ENCODE data around the gene AJAP1.

AJAP1 gene

DNA sequence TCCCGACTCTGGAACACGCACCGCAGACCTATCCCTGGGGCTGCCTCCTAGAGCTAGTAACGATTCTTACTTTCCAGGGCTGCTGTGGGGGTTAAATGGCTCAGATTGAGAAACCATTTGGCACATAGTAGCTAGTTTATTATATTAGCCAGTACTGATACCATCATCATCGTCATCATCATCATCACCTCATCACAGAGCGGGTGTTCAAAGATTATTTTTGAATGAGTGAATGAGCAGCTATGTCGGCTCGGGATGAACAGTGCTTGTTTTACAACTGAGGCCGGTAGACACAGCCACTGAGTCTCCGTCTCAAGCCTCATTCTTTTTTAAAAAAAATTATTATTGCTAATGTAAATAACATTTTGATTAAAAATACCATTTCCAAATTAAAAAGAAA lies 13.5 kb upstream of the AJAP1 start:
- Histone ChIP-seq H3K4me2 (ENCODE audit: low read length) (no peak overlapping the region), H3K27me3 (ENCODE audit: low read depth, low read length) (no peaks in the 10 kb centered on the region), H3K79me2 (ENCODE audit: low read length) (no peaks in the 10 kb centered on the region), H3K4me3 (ENCODE audit: low read length) (no peak overlapping the region), H3K27ac (ENCODE audit: low read length) (no peak overlapping the region), H3K36me3 (replicated peaks; ENCODE audit: low read depth, low read length) (no peaks in the 10 kb centered on the region), H3K9ac (ENCODE audit: low read length) (no peak overlapping the region), H3K4me1 (ENCODE audit: low read length) (peaks cover 11% of the 10 kb centered on the region), H4K20me1 (ENCODE audit: insufficient read depth, low read length) (no peaks in the 10 kb centered on the region), H2AFZ (ENCODE audit: low read depth, low read length) (no peak overlapping the region), H3K9me3 (ENCODE audit: insufficient read depth, low read length) (no peaks in the 10 kb centered on the region)
- TF ChIP-seq EZH2phosphoT487 (IDR thresholded peaks at IDR 0.05; ENCODE audit: low read depth), result no peak
- TF ChIP-seq, protein P1, sequence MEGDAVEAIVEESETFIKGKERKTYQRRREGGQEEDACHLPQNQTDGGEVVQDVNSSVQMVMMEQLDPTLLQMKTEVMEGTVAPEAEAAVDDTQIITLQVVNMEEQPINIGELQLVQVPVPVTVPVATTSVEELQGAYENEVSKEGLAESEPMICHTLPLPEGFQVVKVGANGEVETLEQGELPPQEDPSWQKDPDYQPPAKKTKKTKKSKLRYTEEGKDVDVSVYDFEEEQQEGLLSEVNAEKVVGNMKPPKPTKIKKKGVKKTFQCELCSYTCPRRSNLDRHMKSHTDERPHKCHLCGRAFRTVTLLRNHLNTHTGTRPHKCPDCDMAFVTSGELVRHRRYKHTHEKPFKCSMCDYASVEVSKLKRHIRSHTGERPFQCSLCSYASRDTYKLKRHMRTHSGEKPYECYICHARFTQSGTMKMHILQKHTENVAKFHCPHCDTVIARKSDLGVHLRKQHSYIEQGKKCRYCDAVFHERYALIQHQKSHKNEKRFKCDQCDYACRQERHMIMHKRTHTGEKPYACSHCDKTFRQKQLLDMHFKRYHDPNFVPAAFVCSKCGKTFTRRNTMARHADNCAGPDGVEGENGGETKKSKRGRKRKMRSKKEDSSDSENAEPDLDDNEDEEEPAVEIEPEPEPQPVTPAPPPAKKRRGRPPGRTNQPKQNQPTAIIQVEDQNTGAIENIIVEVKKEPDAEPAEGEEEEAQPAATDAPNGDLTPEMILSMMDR (IDR thresholded peaks at IDR 0.05; ENCODE audit: low read depth, low read length), result no peak

DNA sequence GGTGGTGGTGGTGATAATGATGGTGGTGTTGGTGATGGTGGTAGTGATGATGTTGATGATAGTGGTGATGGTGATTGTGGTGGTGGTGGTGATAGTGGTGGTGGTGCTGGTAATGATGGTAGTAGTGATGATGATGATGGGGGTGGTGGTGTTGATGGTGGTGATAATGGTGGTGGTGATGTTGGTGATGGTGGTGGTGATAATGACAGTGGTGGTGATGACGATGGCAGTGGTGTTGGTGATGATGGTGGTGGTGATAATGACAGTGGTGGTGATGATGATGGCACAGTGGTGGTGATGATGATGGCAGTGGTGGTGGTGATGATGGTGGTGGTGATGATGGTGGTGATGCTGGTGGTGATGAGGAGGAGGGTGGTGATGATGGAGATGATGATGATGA lies 7.0 kb upstream of the AJAP1 start:
- Histone ChIP-seq H3K79me2 (ENCODE audit: low read length) (no peaks in the 10 kb centered on the region), H3K4me2 (ENCODE audit: low read length) (no peak overlapping the region), H3K9ac (ENCODE audit: low read length) (no peak overlapping the region), H3K9me3 (ENCODE audit: insufficient read depth, low read length) (no peaks in the 10 kb centered on the region), H2AFZ (ENCODE audit: low read depth, low read length) (no peak overlapping the region), H3K4me1 (ENCODE audit: low read length) (peaks cover 25% of the 10 kb centered on the region), H3K27ac (ENCODE audit: low read length) (no peak overlapping the region), H3K36me3 (replicated peaks; ENCODE audit: low read depth, low read length) (no peaks in the 10 kb centered on the region), H3K4me3 (ENCODE audit: low read length) (no peak overlapping the region), H4K20me1 (ENCODE audit: insufficient read depth, low read length) (no peaks in the 10 kb centered on the region), H3K27me3 (ENCODE audit: low read depth, low read length) (no peaks in the 10 kb centered on the region)
- TF ChIP-seq, protein P1 (IDR thresholded peaks at IDR 0.05; ENCODE audit: low read depth, low read length), result no peak
- TF ChIP-seq EZH2phosphoT487 (IDR thresholded peaks at IDR 0.05; ENCODE audit: low read depth), result no peak

DNA sequence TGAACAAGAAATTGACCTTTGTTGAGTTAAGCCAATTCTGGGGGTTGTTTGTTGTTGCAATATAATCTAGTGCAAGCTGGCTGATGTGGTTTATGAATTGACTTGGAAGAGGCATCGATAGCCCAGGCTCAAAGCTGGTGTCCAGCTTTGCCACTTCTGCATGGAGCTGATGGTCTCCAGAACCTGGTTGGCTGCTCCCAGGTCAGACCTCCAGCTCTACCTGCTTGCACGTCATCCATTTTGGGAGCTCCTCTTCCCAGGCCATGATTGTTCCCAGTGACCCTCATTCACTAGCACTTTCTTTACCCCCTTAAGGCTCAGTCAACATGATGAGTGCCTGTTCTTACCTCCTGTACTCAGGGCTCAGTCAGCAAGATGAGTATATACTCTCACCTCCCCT lies 5.8 kb upstream of the AJAP1 start:
- Histone ChIP-seq H3K79me2 (ENCODE audit: low read length) (no peaks in the 10 kb centered on the region), H3K9ac (ENCODE audit: low read length) (no peak overlapping the region), H3K9me3 (ENCODE audit: insufficient read depth, low read length) (no peaks in the 10 kb centered on the region), H2AFZ (ENCODE audit: low read depth, low read length) (no peak overlapping the region), H3K4me1 (ENCODE audit: low read length) (peaks cover 31% of the 10 kb centered on the region), H3K36me3 (replicated peaks; ENCODE audit: low read depth, low read length) (no peaks in the 10 kb centered on the region), H3K27me3 (ENCODE audit: low read depth, low read length) (no peaks in the 10 kb centered on the region), H3K4me2 (ENCODE audit: low read length) (no peak overlapping the region), H3K27ac (ENCODE audit: low read length) (no peak overlapping the region), H4K20me1 (ENCODE audit: insufficient read depth, low read length) (no peaks in the 10 kb centered on the region), H3K4me3 (ENCODE audit: low read length) (no peak overlapping the region)
- no peak for TF ChIP-seq EZH2phosphoT487 (IDR thresholded peaks at IDR 0.05; ENCODE audit: low read depth)
- TF ChIP-seq, protein P1 (IDR thresholded peaks at IDR 0.05; ENCODE audit: low read depth, low read length), result no peak

DNA sequence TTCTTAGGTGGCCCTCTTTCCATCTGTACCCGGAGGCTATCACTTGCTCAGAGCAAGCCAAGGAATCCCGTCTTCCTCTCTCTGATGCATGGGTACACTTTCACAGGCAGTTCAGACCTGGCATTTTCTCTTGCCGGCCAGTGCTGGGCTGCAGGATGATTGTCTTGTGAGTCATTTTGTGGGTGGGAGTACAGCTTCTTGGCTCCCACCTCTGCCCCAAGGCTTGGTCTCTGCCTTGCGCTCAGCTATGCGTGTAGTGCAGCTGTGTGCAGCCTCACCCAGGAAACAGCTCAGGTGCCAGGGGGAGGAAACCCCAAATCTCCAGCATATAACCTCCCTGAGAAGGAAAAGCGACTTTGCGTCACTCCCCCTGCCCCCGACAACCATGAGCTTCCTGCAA lies 3.9 kb upstream of the AJAP1 start:
- no peaks in the 10 kb centered on the region for H3K79me2 ChIP-seq (ENCODE audit: low read length)
- no peaks in the 10 kb centered on the region for H3K36me3 ChIP-seq (replicated peaks; ENCODE audit: low read depth, low read length)
- H3K4me3 ChIP-seq (ENCODE audit: low read length), result peak overlapping the region; percentile 5
- peaks cover 31% of the 10 kb centered on the region for H3K4me1 ChIP-seq (ENCODE audit: low read length)
- H3K27me3 ChIP-seq (ENCODE audit: low read depth, low read length), result no peaks in the 10 kb centered on the region
- H4K20me1 ChIP-seq (ENCODE audit: insufficient read depth, low read length), result no peaks in the 10 kb centered on the region
- TF ChIP-seq EZH2phosphoT487 (IDR thresholded peaks at IDR 0.05; ENCODE audit: low read depth), result no peak
- TF ChIP-seq, protein P1 (IDR thresholded peaks at IDR 0.05; ENCODE audit: low read depth, low read length), result no peak
- H3K27ac ChIP-seq (ENCODE audit: low read length), result peak overlapping the region; percentile 11; the same call in 1 of the 2 replicates
- H3K9ac ChIP-seq (ENCODE audit: low read length), result peak overlapping the region; percentile 28; the same call in 1 of the 2 replicates
- peak overlapping the region; percentile 55 for H3K4me2 ChIP-seq (ENCODE audit: low read length)
- peak overlapping the region; percentile 2; the same call in 1 of the 2 replicates for H2AFZ ChIP-seq (ENCODE audit: low read depth, low read length)
- H3K9me3 ChIP-seq (ENCODE audit: insufficient read depth, low read length), result no peaks in the 10 kb centered on the region

Measured in OCI-LY3 (cell line).